ENCODE data around the gene NPL.

DNA sequence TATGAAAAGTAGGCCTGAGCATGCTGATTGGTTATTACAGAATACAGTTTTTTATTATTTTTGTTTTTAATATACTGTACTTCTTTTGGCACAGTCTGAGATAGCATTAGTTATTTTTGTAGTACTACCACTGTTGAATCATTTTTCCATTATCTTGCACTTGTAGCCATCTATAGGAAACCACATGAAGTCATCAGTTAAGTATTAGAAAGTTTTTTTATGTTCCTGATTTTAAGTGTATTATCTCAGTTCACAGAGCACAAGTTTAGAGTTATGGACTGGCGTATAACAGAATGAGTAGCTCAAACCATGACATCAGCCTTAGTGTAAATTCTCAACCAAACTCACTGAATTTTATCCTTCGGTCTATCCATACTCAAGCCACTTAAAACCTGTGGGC, 72.4 kb downstream of the NPL start:
- TF ChIP-seq POLR2A (IDR thresholded peaks at IDR 0.05): no peak
- TF ChIP-seq, protein P1, sequence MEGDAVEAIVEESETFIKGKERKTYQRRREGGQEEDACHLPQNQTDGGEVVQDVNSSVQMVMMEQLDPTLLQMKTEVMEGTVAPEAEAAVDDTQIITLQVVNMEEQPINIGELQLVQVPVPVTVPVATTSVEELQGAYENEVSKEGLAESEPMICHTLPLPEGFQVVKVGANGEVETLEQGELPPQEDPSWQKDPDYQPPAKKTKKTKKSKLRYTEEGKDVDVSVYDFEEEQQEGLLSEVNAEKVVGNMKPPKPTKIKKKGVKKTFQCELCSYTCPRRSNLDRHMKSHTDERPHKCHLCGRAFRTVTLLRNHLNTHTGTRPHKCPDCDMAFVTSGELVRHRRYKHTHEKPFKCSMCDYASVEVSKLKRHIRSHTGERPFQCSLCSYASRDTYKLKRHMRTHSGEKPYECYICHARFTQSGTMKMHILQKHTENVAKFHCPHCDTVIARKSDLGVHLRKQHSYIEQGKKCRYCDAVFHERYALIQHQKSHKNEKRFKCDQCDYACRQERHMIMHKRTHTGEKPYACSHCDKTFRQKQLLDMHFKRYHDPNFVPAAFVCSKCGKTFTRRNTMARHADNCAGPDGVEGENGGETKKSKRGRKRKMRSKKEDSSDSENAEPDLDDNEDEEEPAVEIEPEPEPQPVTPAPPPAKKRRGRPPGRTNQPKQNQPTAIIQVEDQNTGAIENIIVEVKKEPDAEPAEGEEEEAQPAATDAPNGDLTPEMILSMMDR (IDR thresholded peaks at IDR 0.05): no peak
